ENCODE data around the gene GDF7.

GRCh38 chr2:20684581-20685063, 17.7 kb downstream of the GDF7 start:
- no peak for TF ChIP-seq CTCF (IDR thresholded peaks at IDR 0.05; ENCODE audit: borderline replicate concordance, extremely low read depth, low read length, poor library complexity, severe bottlenecking)
- TF ChIP-seq EZH2 (IDR thresholded peaks at IDR 0.05; ENCODE audit: borderline replicate concordance, low read depth, low read length, severe bottlenecking): no peak
